HG02798 (cell line): Measurements from ENCODE around the gene ADCY3.

Experiments used
- ATAC-seq: cut with Tn5 transposase; IDR thresholded peaks from one replicate; pipeline ENCODE4 v1.9.1; 2021; ENCODE audit warnings: mild to moderate bottlenecking; ENCODE audit not compliant: unreplicated experiment, poor library complexity

ADCY3 gene

GRCh38 chr2:24909555-24910177, 10.4 kb downstream of the ADCY3 start:
- ATAC-seq: no peak

- no peak for ATAC-seq
These were observed 11.6 kb downstream of the ADCY3 start for GRCh38 chr2:24908461-24908901.

- ATAC-seq: no peak
These were observed 12.9 kb downstream of the ADCY3 start for GRCh38 chr2:24907116-24907515.

GRCh38 chr2:24906466-24906865, 13.6 kb downstream of the ADCY3 start:
- no peak for ATAC-seq

- no peak for ATAC-seq
These were observed 16.6 kb downstream of the ADCY3 start for GRCh38 chr2:24903161-24904103.

- ATAC-seq: no peak
These were observed 20.6 kb downstream of the ADCY3 start for GRCh38 chr2:24899361-24899910.

GRCh38 chr2:24898122-24899109, 21.6 kb downstream of the ADCY3 start:
- no peak for ATAC-seq

- no peak for ATAC-seq
These were observed 25.3 kb downstream of the ADCY3 start for GRCh38 chr2:24894750-24895149.

GRCh38 chr2:24893934-24894333, 26.1 kb downstream of the ADCY3 start:
- ATAC-seq: no peak

GRCh38 chr2:24892928-24893327, 27.1 kb downstream of the ADCY3 start:
- ATAC-seq: no peak

GRCh38 chr2:24891201-24891600, 28.8 kb downstream of the ADCY3 start:
- no peak for ATAC-seq

GRCh38 chr2:24889221-24889620, 30.8 kb downstream of the ADCY3 start:
- ATAC-seq: no peak

- ATAC-seq: no peak
These were observed 31.9 kb downstream of the ADCY3 start for GRCh38 chr2:24888177-24888576.

- ATAC-seq: no peak
These were observed 32.6 kb downstream of the ADCY3 start for GRCh38 chr2:24887307-24887874.

GRCh38 chr2:24886691-24887304, 33.2 kb downstream of the ADCY3 start:
- ATAC-seq: no peak

GRCh38 chr2:24886126-24886501, 33.9 kb downstream of the ADCY3 start:
- no peak for ATAC-seq

- no peak for ATAC-seq
These were observed 34.6 kb downstream of the ADCY3 start for GRCh38 chr2:24885221-24886125.

- ATAC-seq: no peak
These were observed 36.1 kb downstream of the ADCY3 start for GRCh38 chr2:24883946-24884345.
